Omental fat pad (tissue), 4 donors: Measurements from ENCODE around the gene SIPA1L3. TPM values are rescaled to one million over a fixed set of nuclear protein-coding genes. Genes with fewer than 3 reads are reported as not detected.

Source experiments
- ATAC-seq: fragments of 150-250 bp; one replicate; pipeline ENCODE4 v1.9.1; 2016; ENCODE audit warnings: mild to moderate bottlenecking, moderate library complexity; ENCODE audit not compliant: low FRiP score
- DNase-seq: peaks from one replicate; pipeline ENCODE4 v3.0.0-alpha.2; 2019; ENCODE audit warnings: low spot score
- CTCF ChIP-seq, 3 donors: fragments of 450-650 bp; IDR thresholded peaks; one replicate each; pipeline ENCODE4 v1.5.1; 2016 to 2017; ENCODE audit warnings: antibody characterized with exemption in 3 of 3, mild to moderate bottlenecking in 3 of 3, moderate library complexity in 2 of 3
- small RNA-seq: library from RNA; depleted of rRNA; stranded (forward); fragments of <200 nt; gene quantifications from one replicate; pipeline ENCODE3, GENCODE V24; 2016
- total RNA-seq, 4 donors: library from RNA; depleted of rRNA; stranded (reverse); fragments of >200 nt; gene quantifications; one replicate each; pipeline ENCODE4 v1.1.0, GENCODE V29; 2016

The SIPA1L3 gene
- total RNA-seq, 4 donors from 2014 or later = 8.9 to 14.7 (median 12.0) TPM

- ATAC-seq (no peak), DNase-seq (no peak)
- no peak for TF ChIP-seq CTCF (IDR thresholded peaks at IDR 0.05)
Observed at GRCh38 chr19:38252941-38253691, 346.1 kb downstream of the SIPA1L3 start.

DNA sequence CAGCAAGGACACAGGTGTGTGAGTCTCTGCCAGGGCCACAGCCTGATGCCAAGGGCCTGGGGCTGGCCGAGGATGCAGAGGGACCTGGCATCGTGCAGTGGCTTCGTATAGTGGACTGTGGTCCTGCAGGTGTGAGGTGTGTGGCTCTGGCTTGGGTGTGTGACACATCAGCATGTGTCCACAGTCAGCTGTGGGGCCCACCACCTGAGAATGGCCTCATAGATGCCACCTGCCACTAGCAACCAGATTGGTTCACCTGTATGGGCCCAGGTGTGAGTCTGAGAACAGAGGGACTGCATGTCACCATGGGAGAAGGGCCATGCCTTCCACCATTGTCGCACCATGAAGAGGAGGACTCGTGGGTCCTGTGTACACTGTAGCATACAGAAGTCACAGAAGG lies 346.8 kb downstream of the SIPA1L3 start:
- DNase-seq = no peak
- TF ChIP-seq CTCF (IDR thresholded peaks at IDR 0.05) = no peak
- ATAC-seq = no peak

GRCh38 chr19:38255383-38256014 lies 348.5 kb downstream of the SIPA1L3 start:
- TF ChIP-seq CTCF (IDR thresholded peaks at IDR 0.05) = no peak
- ATAC-seq = peak; percentile 17
- DNase-seq = no peak

Small RNA genes within 50 kb of the gene (small RNA-seq; reads per million reads assigned to genes)
- gene RN7SL663P = not detected

Other genes starting within 250 kb of the SIPA1L3 start
- 1 to 10 TPM; 1.8 to 5.4 (median 3.1) TPM for gene ZNF607, start 187.4 kb upstream of the SIPA1L3 start, total RNA-seq
- 10 to 100 TPM in 1 of 4 donors, 1 to 10 TPM in 3; 4.4 to 17.5 (median 5.5) TPM for gene ZNF573, start 127.6 kb upstream of the SIPA1L3 start, total RNA-seq
- not detected for gene WDR87, start 614 bp upstream of the SIPA1L3 start, total RNA-seq